Measurements from ENCODE around the gene SPATA2. TPM values are rescaled to one million over a fixed set of nuclear protein-coding genes. Genes with fewer than 3 reads are reported as not detected.
A peak's percentile ranks its signal among the peaks of the same experiment; 100 is the strongest.

The SPATA2 gene
- total RNA-seq, 1 experiment from 2014 or later: 4.2 TPM

DNA sequence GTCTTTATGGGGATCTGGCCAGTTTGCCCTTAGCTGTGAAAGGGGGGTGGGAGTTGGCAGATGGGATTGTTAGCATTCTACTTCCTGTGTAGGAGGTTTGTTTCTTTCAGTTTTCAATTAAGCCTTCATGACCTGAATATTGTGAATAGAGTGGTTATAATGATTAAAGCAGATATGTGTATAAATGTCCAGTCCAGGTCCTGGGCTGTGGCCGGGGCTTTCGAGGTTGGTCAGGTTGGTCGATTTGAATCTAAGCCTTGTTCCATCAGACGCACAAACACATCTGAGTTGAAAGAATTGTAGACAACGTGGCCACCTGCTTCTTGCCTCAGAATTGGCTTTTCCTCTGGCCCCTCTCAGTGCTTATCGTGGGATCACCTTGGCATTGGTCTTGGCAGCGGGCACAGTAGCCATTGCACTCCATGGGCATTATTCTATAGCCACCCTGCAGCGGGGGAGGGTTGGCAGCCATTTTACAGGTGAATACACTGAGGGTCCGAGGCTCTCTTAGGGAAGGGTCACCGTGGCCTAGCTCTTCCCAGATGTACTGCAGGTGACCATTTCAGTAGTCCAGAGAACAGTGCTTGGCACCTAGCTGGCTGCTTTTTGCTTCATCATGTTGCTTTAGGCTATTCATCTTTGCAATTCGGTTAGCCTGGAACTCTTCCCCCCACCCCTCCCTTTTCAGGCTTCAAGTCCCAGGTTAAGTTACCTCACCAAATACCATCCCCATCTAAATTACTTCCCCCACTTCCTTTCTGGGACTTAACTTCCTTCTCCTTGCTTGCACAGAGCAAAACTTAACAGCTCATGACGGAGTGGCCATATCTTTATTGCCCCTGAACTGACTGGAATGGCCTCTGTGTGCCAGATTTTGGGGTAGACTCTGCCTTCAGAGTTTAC, 21.9 kb upstream of the SPATA2 start:
- in situ Hi-C loops (cut with HindIII; ENCODE audit: low pct_unique_long_range_greater_than_20kb, low sequenced_read_pairs): no loop called here
- DNase-seq (ENCODE audit: low read depth): no peak

GRCh38 chr20:49936153-49937026, 21.1 kb upstream of the SPATA2 start, which contains the start of gene RNF114:
Gene RNF114, plus strand, starts transcription at chr20:49936397. Its CDS starts 16 bp downstream, at chr20:49936413.
- in situ Hi-C loops (cut with HindIII; ENCODE audit: low pct_unique_long_range_greater_than_20kb, low sequenced_read_pairs): no loop called here
- DNase-seq (ENCODE audit: low read depth): peak; percentile 64

- in situ Hi-C loops (cut with HindIII; ENCODE audit: low pct_unique_long_range_greater_than_20kb, low sequenced_read_pairs): no loop called here
- no peak for DNase-seq (ENCODE audit: low read depth)
Observed at GRCh38 chr20:49935746-49936152, 20.4 kb upstream of the SPATA2 start.

GRCh38 chr20:49929142-49929494, 13.8 kb upstream of the SPATA2 start:
- no peak for DNase-seq (ENCODE audit: low read depth)
- in situ Hi-C loops (cut with HindIII; ENCODE audit: low pct_unique_long_range_greater_than_20kb, low sequenced_read_pairs): no loop called here

- in situ Hi-C loops (cut with HindIII; ENCODE audit: low pct_unique_long_range_greater_than_20kb, low sequenced_read_pairs): no loop called here
- DNase-seq (ENCODE audit: low read depth): peak; percentile 82
Observed at GRCh38 chr20:49928411-49929141, 13.2 kb upstream of the SPATA2 start.

DNA sequence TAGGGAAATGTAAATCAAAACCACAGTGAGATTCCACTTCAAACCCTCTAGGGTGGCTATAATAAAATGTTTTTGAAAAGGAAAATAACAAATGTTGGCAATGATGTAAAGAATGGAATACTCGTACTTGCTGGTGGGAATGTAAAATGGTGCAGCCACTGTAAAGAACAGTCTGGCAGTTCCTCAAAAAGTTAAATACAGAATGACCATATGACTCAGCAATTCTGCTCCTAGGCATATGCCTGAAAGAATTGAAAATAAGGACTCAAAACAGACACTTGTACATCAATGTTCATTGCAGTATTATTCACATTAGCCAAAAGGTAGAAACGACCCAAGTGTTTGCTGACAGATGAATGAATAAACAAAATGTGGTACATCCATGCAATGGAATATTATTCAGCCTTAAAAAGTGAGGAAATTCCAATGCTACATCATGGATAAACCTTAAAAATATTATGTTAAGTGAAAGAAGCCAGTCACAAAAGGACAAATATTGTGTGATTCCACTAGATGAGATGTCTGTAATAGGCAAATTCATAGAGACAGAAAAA, 10.6 kb upstream of the SPATA2 start:
- in situ Hi-C loops (cut with HindIII; ENCODE audit: low pct_unique_long_range_greater_than_20kb, low sequenced_read_pairs): no loop called here
- no peak for DNase-seq (ENCODE audit: low read depth)

DNA sequence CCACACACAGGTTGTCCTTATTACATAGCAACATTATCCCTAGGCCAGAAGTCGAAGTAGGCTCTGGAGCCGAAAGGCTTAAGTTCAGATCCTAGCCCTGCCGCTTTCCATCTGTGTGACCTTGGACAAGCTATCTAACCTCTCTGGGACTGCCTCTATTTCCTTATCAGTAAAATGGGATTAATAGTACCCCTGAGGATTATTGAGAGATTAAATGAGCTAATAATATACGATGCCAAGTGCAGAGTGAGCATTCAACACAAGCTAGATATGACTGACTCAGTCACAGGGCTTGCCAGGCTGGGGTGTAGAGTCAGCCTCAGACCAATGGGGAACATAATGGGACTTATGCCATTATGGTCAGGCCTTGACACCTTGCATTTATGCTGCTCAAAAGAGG, 8.9 kb upstream of the SPATA2 start:
- in situ Hi-C loops (cut with HindIII; ENCODE audit: low pct_unique_long_range_greater_than_20kb, low sequenced_read_pairs): no loop called here
- no peak for DNase-seq (ENCODE audit: low read depth)

DNA sequence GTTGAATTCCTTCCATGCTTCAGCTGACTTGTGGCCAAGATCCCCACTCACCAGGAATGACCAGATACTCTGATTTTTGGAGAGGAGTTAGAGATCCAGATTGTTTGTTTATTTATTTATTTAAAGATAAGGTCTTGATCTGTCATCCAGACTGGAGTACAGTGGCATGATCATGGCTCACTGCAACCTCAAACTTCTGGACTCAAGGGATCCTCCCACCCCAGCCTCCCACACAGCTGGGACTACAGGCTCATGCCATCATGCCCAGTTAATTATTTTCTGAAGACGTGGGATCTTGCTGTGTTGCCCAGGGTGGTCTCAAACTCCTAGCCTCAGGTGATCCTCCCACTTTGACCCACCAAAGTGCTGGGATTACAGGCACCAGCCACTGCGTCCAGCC, 4.1 kb upstream of the SPATA2 start:
- in situ Hi-C loops (cut with HindIII; ENCODE audit: low pct_unique_long_range_greater_than_20kb, low sequenced_read_pairs): no loop called here

GRCh38 chr20:49919009-49919408, 3.7 kb upstream of the SPATA2 start:
- in situ Hi-C loops (cut with HindIII; ENCODE audit: low pct_unique_long_range_greater_than_20kb, low sequenced_read_pairs): no loop called here
- DNase-seq (ENCODE audit: low read depth): no peak

More for the DNA sequence above, 4.1 kb upstream of the SPATA2 start:
- DNase-seq (ENCODE audit: low read depth): peak; percentile 61

GRCh38 chr20:49918446-49918845, 3.1 kb upstream of the SPATA2 start:
- no peak for DNase-seq (ENCODE audit: low read depth)
- in situ Hi-C loops (cut with HindIII; ENCODE audit: low pct_unique_long_range_greater_than_20kb, low sequenced_read_pairs): no loop called here

- peak; percentile 84 for DNase-seq (ENCODE audit: low read depth)
- in situ Hi-C loops (cut with HindIII; ENCODE audit: low pct_unique_long_range_greater_than_20kb, low sequenced_read_pairs): no loop called here
Observed at GRCh38 chr20:49916146-49917002, 1.0 kb upstream of the SPATA2 start.

GRCh38 chr20:49915118-49915379, 280 bp downstream of the SPATA2 start:
- in situ Hi-C loops (cut with HindIII; ENCODE audit: low pct_unique_long_range_greater_than_20kb, low sequenced_read_pairs): no loop called here
- DNase-seq (ENCODE audit: low read depth): no peak

- in situ Hi-C loops (cut with HindIII; ENCODE audit: low pct_unique_long_range_greater_than_20kb, low sequenced_read_pairs): no loop called here
- peak; percentile 25 for DNase-seq (ENCODE audit: low read depth)
Observed at GRCh38 chr20:49914310-49915117, 815 bp downstream of the SPATA2 start.

GRCh38 chr20:49913399-49914047, 1.8 kb downstream of the SPATA2 start:
- in situ Hi-C loops (cut with HindIII; ENCODE audit: low pct_unique_long_range_greater_than_20kb, low sequenced_read_pairs): no loop called here
- no peak for DNase-seq (ENCODE audit: low read depth)

DNA sequence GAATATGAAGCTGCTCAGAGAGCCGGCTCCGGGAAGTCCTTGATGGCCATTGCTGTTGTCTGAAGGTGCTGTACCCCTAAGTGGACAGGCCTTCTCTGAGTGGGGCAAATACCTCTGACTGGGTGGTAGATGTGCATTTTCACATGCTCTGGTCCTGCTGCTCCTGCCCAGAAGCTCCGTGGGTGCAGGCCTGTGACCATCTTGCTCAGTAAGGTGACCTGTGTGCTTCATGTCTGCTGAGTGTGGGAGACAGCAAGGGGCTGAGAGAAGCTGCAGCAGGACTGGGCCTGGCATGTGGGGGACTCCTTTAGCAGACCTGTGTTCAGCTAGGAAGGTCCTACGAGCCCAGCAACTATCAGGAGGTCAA, 5.0 kb downstream of the SPATA2 start:
- in situ Hi-C loops (cut with HindIII; ENCODE audit: low pct_unique_long_range_greater_than_20kb, low sequenced_read_pairs): no loop called here
- DNase-seq (ENCODE audit: low read depth): no peak

GRCh38 chr20:49909499-49910339, 5.6 kb downstream of the SPATA2 start:
- no peak for DNase-seq (ENCODE audit: low read depth)
- in situ Hi-C loops (cut with HindIII; ENCODE audit: low pct_unique_long_range_greater_than_20kb, low sequenced_read_pairs): no loop called here
